GM06990 (cell line): ENCODE results near the gene REEP1.
A peak's percentile ranks its signal among the peaks of the same experiment; 100 is the strongest.

ENCODE experiments used
- DNase-seq: peaks from one replicate; pipeline ENCODE4 v3.0.0-alpha.2; 2011; ENCODE audit not compliant: insufficient read length; ENCODE audit errors: extremely low read depth
- H3K27me3 ChIP-seq: replicated peaks from 2 replicates; pipeline ENCODE4 v1.6.0; 2011; ENCODE audit warnings: low read length; ENCODE audit not compliant: control insufficient read depth, insufficient read depth
- H3K36me3 ChIP-seq: 2 replicates; pipeline ENCODE4 v1.5.1; 2011; ENCODE audit warnings: low read length; ENCODE audit not compliant: control insufficient read depth, insufficient read depth
- H3K4me3 ChIP-seq: replicated peaks from 2 replicates; pipeline ENCODE4 v1.5.1; 2011; ENCODE audit warnings: low read depth, mild to moderate bottlenecking, control low read depth, low read length
- TF ChIP-seq, protein P1 (sequence below): IDR thresholded peaks from 2 replicates; pipeline ENCODE4 v1.5.1; 2011; ENCODE audit warnings: low read length, control low read depth, mild to moderate bottlenecking, inconsistent platforms; ENCODE audit not compliant: insufficient read depth, poor library complexity, severe bottlenecking

REEP1 gene

DNA sequence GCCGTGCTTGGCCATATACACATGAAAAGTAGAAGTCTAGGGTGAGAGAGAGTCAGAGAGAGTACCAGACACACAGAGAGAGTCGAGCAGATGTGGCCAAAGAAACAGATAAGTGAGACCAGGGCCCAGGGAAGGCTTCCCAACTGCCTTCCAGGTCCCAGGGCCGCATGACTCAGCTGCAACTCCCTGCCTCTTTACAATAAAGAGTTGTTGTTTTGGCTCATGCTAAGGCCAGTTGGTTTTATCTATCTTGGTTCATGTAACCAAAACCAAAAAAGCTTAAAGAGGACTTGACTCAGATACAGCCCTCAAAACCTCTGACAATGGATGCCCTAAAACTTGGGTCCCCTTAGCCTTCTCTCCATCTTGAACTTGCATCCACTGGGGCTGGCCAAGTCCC lies 36.9 kb downstream of the REEP1 start:
- H3K27me3 ChIP-seq, result no peaks in the 10 kb centered on the region; the same call in 1 of the 2 replicates
- no peaks in the 10 kb centered on the region for H3K36me3 ChIP-seq
- H3K4me3 ChIP-seq, result no peak overlapping the region
- TF ChIP-seq, protein P1, sequence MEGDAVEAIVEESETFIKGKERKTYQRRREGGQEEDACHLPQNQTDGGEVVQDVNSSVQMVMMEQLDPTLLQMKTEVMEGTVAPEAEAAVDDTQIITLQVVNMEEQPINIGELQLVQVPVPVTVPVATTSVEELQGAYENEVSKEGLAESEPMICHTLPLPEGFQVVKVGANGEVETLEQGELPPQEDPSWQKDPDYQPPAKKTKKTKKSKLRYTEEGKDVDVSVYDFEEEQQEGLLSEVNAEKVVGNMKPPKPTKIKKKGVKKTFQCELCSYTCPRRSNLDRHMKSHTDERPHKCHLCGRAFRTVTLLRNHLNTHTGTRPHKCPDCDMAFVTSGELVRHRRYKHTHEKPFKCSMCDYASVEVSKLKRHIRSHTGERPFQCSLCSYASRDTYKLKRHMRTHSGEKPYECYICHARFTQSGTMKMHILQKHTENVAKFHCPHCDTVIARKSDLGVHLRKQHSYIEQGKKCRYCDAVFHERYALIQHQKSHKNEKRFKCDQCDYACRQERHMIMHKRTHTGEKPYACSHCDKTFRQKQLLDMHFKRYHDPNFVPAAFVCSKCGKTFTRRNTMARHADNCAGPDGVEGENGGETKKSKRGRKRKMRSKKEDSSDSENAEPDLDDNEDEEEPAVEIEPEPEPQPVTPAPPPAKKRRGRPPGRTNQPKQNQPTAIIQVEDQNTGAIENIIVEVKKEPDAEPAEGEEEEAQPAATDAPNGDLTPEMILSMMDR, result no peak
- no peak for DNase-seq

DNA sequence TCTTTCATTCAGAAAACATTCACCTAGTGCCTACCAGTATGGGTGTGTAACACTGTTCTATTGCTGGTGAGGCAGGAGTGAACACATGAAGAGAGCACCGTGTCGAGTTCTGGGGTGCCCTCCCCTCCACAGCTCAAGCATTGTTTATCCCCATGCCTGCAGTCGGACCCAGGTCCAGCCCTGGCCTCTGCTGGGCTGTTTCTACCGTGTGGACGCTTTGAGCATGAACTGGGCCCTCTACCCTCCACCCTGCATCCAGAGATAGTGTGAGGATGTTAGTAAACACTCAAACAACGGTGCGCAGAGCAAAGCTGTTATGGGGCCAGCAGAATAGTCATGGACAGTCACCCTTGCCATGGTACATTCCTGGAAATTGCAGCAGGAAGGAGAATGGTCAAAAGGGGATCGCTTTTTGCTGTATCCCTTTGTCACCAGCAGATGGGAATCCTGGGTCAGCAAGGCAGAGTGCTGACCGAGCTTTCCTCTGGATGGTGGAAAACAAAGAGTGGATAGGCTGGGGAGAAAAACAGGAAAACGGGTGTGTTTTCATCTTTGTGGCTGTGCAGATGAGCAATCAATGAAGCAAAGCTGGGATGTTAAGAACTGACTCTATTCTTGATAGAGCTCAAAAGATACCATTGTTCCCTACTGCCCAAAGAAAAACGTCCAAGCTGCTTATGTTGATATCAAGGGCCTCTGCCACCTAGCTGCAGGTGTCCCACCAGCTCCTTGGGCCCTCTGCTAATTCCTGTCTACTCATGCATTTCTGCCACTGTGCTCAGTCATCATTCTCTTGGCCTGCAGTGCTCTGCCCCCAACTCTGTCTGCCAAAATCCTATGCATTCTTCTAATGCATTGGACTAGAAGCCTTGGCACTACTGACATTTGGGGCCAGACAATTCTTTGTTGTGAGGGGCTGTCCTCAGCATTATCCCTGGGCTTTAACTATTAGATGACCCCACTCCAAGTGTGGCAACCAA lies 38.7 kb downstream of the REEP1 start:
- DNase-seq, result no peak
- H3K4me3 ChIP-seq, result no peak overlapping the region
- H3K27me3 ChIP-seq, result no peaks in the 10 kb centered on the region; the same call in 1 of the 2 replicates
- H3K36me3 ChIP-seq, result no peaks in the 10 kb centered on the region
- TF ChIP-seq, protein P1, result no peak

GRCh38 chr2:86297382-86298147 lies 39.9 kb downstream of the REEP1 start:
- no peak for DNase-seq
- TF ChIP-seq, protein P1, result peak; percentile 57
- Histone ChIP-seq H3K36me3 (no peaks in the 10 kb centered on the region), H3K27me3 (no peaks in the 10 kb centered on the region; the same call in 1 of the 2 replicates), H3K4me3 (no peak overlapping the region)

- TF ChIP-seq, protein P1, result no peak
- no peaks in the 10 kb centered on the region; the same call in 1 of the 2 replicates for H3K27me3 ChIP-seq
- no peak for DNase-seq
- H3K36me3 ChIP-seq, result no peaks in the 10 kb centered on the region
- no peak overlapping the region for H3K4me3 ChIP-seq
These were observed 40.5 kb downstream of the REEP1 start for GRCh38 chr2:86296947-86297346.

GRCh38 chr2:86295066-86295465 lies 42.4 kb downstream of the REEP1 start:
- no peaks in the 10 kb centered on the region; the same call in 1 of the 2 replicates for H3K27me3 ChIP-seq
- DNase-seq, result no peak
- TF ChIP-seq, protein P1, result no peak
- no peak overlapping the region for H3K4me3 ChIP-seq
- no peaks in the 10 kb centered on the region for H3K36me3 ChIP-seq
